ENCODE results near the gene MAPRE2. TPM values are rescaled to one million over a fixed set of nuclear protein-coding genes. Genes with fewer than 3 reads are reported as not detected.

MAPRE2 gene
- total RNA-seq, 2 donors from 2014 or later, result 16.1 to 17.2 TPM

GRCh38 chr18:35073186-35074105, 32.2 kb downstream of the MAPRE2 start:
- intact Hi-C loops (cut with DNase I), result no loop called here
- WGBS, result 51% methylated on average over 3 of the region's 3 CpGs
- no peak for TF ChIP-seq CTCF (IDR thresholded peaks at IDR 0.05)
- no peak for TF ChIP-seq POLR2A (IDR thresholded peaks at IDR 0.05)
- no peak for TF ChIP-seq POLR2AphosphoS5 (IDR thresholded peaks at IDR 0.05)

GRCh38 chr18:35074581-35074980, 33.4 kb downstream of the MAPRE2 start:
- H3K4me3 ChIP-seq, result no peak overlapping the region
- intact Hi-C loops (cut with DNase I), result no loop called here

More at GRCh38 chr18:35073186-35074105, 32.2 kb downstream of the MAPRE2 start:
- Histone ChIP-seq H3K9me3 (no peaks in the 10 kb centered on the region), H3K36me3 (no peaks in the 10 kb centered on the region), H3K27ac (no peak overlapping the region), H3K27me3 (replicated peaks; ENCODE audit: insufficient read depth) (no peaks in the 10 kb centered on the region), H3K4me3 (no peak overlapping the region), H3K4me1 (replicated peaks) (no peaks in the 10 kb centered on the region)
- no peak for DNase-seq (ENCODE audit: low spot score)

GRCh38 chr18:35075132-35075531, 33.9 kb downstream of the MAPRE2 start:
- Histone ChIP-seq H3K9me3 (no peaks in the 10 kb centered on the region), H3K4me1 (replicated peaks) (no peaks in the 10 kb centered on the region), H3K36me3 (no peaks in the 10 kb centered on the region), H3K4me3 (no peak overlapping the region), H3K27ac (no peak overlapping the region), H3K27me3 (replicated peaks; ENCODE audit: insufficient read depth) (no peaks in the 10 kb centered on the region)
- DNase-seq (ENCODE audit: low spot score), result no peak
- WGBS, result 77% methylated on average over 6 of the region's 6 CpGs
- TF ChIP-seq POLR2A (IDR thresholded peaks at IDR 0.05) (no peak), POLR2AphosphoS5 (IDR thresholded peaks at IDR 0.05) (no peak), CTCF (IDR thresholded peaks at IDR 0.05) (no peak)
- intact Hi-C loops (cut with DNase I), result no loop called here

More at GRCh38 chr18:35074581-35074980, 33.4 kb downstream of the MAPRE2 start:
- H3K27me3 ChIP-seq (replicated peaks; ENCODE audit: insufficient read depth), result no peaks in the 10 kb centered on the region
- no peak for DNase-seq (ENCODE audit: low spot score)
- no peaks in the 10 kb centered on the region for H3K9me3 ChIP-seq
- H3K36me3 ChIP-seq, result no peaks in the 10 kb centered on the region
- TF ChIP-seq POLR2AphosphoS5 (IDR thresholded peaks at IDR 0.05) (no peak), POLR2A (IDR thresholded peaks at IDR 0.05) (no peak), CTCF (IDR thresholded peaks at IDR 0.05) (no peak)
- H3K27ac ChIP-seq, result no peak overlapping the region
- WGBS, result 55% methylated on average over 1 of the region's 1 CpG
- no peaks in the 10 kb centered on the region for H3K4me1 ChIP-seq (replicated peaks)

- DNase-seq (ENCODE audit: low spot score), result no peak
- Histone ChIP-seq H3K36me3 (no peaks in the 10 kb centered on the region), H3K27me3 (replicated peaks; ENCODE audit: insufficient read depth) (no peaks in the 10 kb centered on the region), H3K4me3 (no peak overlapping the region), H3K9me3 (no peaks in the 10 kb centered on the region), H3K4me1 (replicated peaks) (no peaks in the 10 kb centered on the region), H3K27ac (no peak overlapping the region)
- 80% methylated on average over 4 of the region's 4 CpGs for WGBS
- TF ChIP-seq POLR2A (IDR thresholded peaks at IDR 0.05), result no peak
- TF ChIP-seq CTCF (IDR thresholded peaks at IDR 0.05), result no peak
- intact Hi-C loops (cut with DNase I), result no loop called here
Observed at GRCh38 chr18:35076135-35076924, 35.1 kb downstream of the MAPRE2 start.
